Measurements from ENCODE around the gene AKAP8L. TPM values are rescaled to one million over a fixed set of nuclear protein-coding genes. Genes with fewer than 3 reads are reported as not detected.
"Not testable (repeated sequence)": the region's sequence is repeated elsewhere in the genome, so short reads cannot be mapped to it uniquely, and the experiment has no call there.

Gene AKAP8L
- total RNA-seq, 1 donor from 2014 or later: 53.5 TPM

- no peak for DNase-seq (ENCODE audit: low read depth, low spot score)
Measured at GRCh38 chr19:15379999-15380647, 38.7 kb downstream of the AKAP8L start.

- peak; percentile 94 for DNase-seq (ENCODE audit: low read depth, low spot score)
Measured at GRCh38 chr19:15379083-15379998, 39.4 kb downstream of the AKAP8L start, which contains the start of gene AKAP8. Gene AKAP8 (minus strand): TSS chr19:15379787. CDS start chr19:15379731, 56 bp downstream.

- DNase-seq (ENCODE audit: low read depth, low spot score): no peak
Measured at GRCh38 chr19:15378534-15379082, 40.2 kb downstream of the AKAP8L start.

GRCh38 chr19:15374796-15375440, 43.9 kb downstream of the AKAP8L start:
- no peak for DNase-seq (ENCODE audit: low read depth, low spot score)

GRCh38 chr19:15374105-15374651, 44.6 kb downstream of the AKAP8L start:
- no peak for DNase-seq (ENCODE audit: low read depth, low spot score)

GRCh38 chr19:15373644-15374043, 45.1 kb downstream of the AKAP8L start:
- DNase-seq (ENCODE audit: low read depth, low spot score): no peak

GRCh38 chr19:15372891-15373301, 45.9 kb downstream of the AKAP8L start:
- DNase-seq (ENCODE audit: low read depth, low spot score): no peak

- DNase-seq (ENCODE audit: low read depth, low spot score): no peak
Measured at GRCh38 chr19:15372470-15372869, 46.3 kb downstream of the AKAP8L start.

- no peak for DNase-seq (ENCODE audit: low read depth, low spot score)
Measured at GRCh38 chr19:15371786-15372380, 46.9 kb downstream of the AKAP8L start.

GRCh38 chr19:15371119-15371518, 47.7 kb downstream of the AKAP8L start:
- DNase-seq (ENCODE audit: low read depth, low spot score): no peak

- DNase-seq (ENCODE audit: low read depth, low spot score): no peak
Measured at GRCh38 chr19:15369594-15369891, 49.2 kb downstream of the AKAP8L start.

- DNase-seq (ENCODE audit: low read depth, low spot score): no peak
Measured at GRCh38 chr19:15368798-15369593, 49.8 kb downstream of the AKAP8L start.

GRCh38 chr19:15368051-15368632, 50.6 kb downstream of the AKAP8L start:
- DNase-seq (ENCODE audit: low read depth, low spot score): no peak

- no peak for DNase-seq (ENCODE audit: low read depth, low spot score)
Measured at GRCh38 chr19:15367439-15367838, 51.3 kb downstream of the AKAP8L start.

GRCh38 chr19:15365264-15365663, 53.5 kb downstream of the AKAP8L start:
- DNase-seq (ENCODE audit: low read depth, low spot score): no peak

- not testable (repeated sequence) for DNase-seq (ENCODE audit: low read depth, low spot score)
Measured at GRCh38 chr19:15363791-15364190, 55.0 kb downstream of the AKAP8L start.

- not testable (repeated sequence) for DNase-seq (ENCODE audit: low read depth, low spot score)
Measured at GRCh38 chr19:15363048-15363447, 55.7 kb downstream of the AKAP8L start.

GRCh38 chr19:15360015-15360414, 58.8 kb downstream of the AKAP8L start:
- not testable (repeated sequence) for DNase-seq (ENCODE audit: low read depth, low spot score)

- DNase-seq (ENCODE audit: low read depth, low spot score): no peak
Measured at GRCh38 chr19:15358918-15359317, 59.9 kb downstream of the AKAP8L start.

- no peak for DNase-seq (ENCODE audit: low read depth, low spot score)
Measured at GRCh38 chr19:15357906-15358305, 60.9 kb downstream of the AKAP8L start.
